HepG2 (cell line): ENCODE measurements around the gene ADCY9. TPM values are rescaled to one million over a fixed set of nuclear protein-coding genes. Genes with fewer than 3 reads are reported as not detected.

Source experiments
- ATAC-seq: fragments of 200-7000 bp; cut with Tn5 transposase; 3 replicates; pipeline ENCODE4 v1.9.1; 2020; ENCODE audit warnings: mild to moderate bottlenecking, moderate library complexity
- BruUV-seq: library from RNA; stranded (reverse); fragments of 400-500 nt; replicated peaks from 2 replicates; lab custom pipeline; 2021; lab: Mats Ljungman, UMichigan
- CTCF ChIA-PET: fragments of 300-600 bp; formaldehyde crosslinking; extraction: SDS; loops from one replicate; lab custom pipeline; 2021; ENCODE audit warnings: low total read pairs, inconsistent platforms, low intra/inter-chr PET ratio; lab: Yijun Ruan, JAX
- POLR2A ChIA-PET: fragments of 350-600 bp; sonication (Branson Sonifier 250); formaldehyde crosslinking; loops from one replicate; lab custom pipeline; 2020; ENCODE audit warnings: antibody characterized with exemption, inconsistent platforms; lab: Yijun Ruan, JAX
- DNase-seq: peaks from one replicate; pipeline ENCODE4 v3.0.0-alpha.2; 2015; ENCODE audit warnings: low spot score
- FAIRE-seq: peaks from 3 replicates; lab custom pipeline; 2011; peaks lifted over from hg19 to GRCh38; lab: Jason Lieb, UNC
- H2AFZ ChIP-seq: one replicate; pipeline ENCODE4 v1.6.1; 2011; ENCODE audit warnings: low read length, inconsistent platforms
- H3K27ac ChIP-seq: fragments of 300-600 bp; 3 replicates; pipeline ENCODE4 v1.8.0; 2011; ENCODE audit warnings: mixed run types, mild to moderate bottlenecking, mixed read lengths, low read length, inconsistent platforms; ENCODE audit not compliant: insufficient read depth; ENCODE audit errors: extremely low read length
- H3K27me3 ChIP-seq, 2 experiments: fragments of 200-600 bp in 1 of 2; 2 replicates in 1 of 2; 3 replicates in 1 of 2; pipeline versions ENCODE4 v1.6.0 to v1.8.0; 2011; ENCODE audit warnings: low read length in 2 of 2, mild to moderate bottlenecking in 2 of 2, moderate library complexity in 2 of 2, inconsistent platforms in 1 of 2; ENCODE audit not compliant: insufficient read depth in 2 of 2, control insufficient read depth in 1 of 2
- H3K36me3 ChIP-seq, 2 experiments: fragments of 200-600 bp in 1 of 2; replicated peaks in 1 of 2; 2 replicates in 1 of 2; 3 replicates in 1 of 2; pipeline versions ENCODE4 v1.5.1 to v1.8.0; 2011; ENCODE audit warnings: low read length in 2 of 2, inconsistent platforms in 1 of 2; ENCODE audit not compliant: insufficient read depth in 2 of 2, control insufficient read depth in 1 of 2
- H3K4me1 ChIP-seq: 2 replicates; pipeline ENCODE4 v1.5.1; 2012; ENCODE audit warnings: low read length, inconsistent platforms; ENCODE audit not compliant: insufficient read depth
- H3K4me2 ChIP-seq: 2 replicates; pipeline ENCODE4 v1.6.0; 2011; ENCODE audit warnings: low read depth, low read length, inconsistent platforms
- H3K4me3 ChIP-seq, 3 experiments: fragments of 200-600 bp in 1 of 3; sonication (generic), shearing (Covaris generic) in 1 of 3; replicated peaks in 1 of 3; 2 replicates each; pipeline ENCODE4 v1.5.1; 2011 to 2016; ENCODE audit warnings: low read length in 3 of 3, inconsistent platforms in 2 of 3, low read depth in 2 of 3, mild to moderate bottlenecking in 2 of 3, control low read depth in 1 of 3, mixed read lengths in 1 of 3; ENCODE audit not compliant: insufficient read depth in 1 of 3
- H3K79me2 ChIP-seq: one replicate; pipeline ENCODE4 v1.6.1; 2011; ENCODE audit warnings: low read length, inconsistent platforms; ENCODE audit not compliant: insufficient read depth
- H3K9ac ChIP-seq: 2 replicates; pipeline ENCODE4 v1.6.0; 2011; ENCODE audit warnings: mild to moderate bottlenecking, low read depth, low read length, inconsistent platforms; ENCODE audit not compliant: insufficient read depth
- H3K9me3 ChIP-seq: 2 replicates; pipeline ENCODE4 v1.5.1; 2012; ENCODE audit warnings: mild to moderate bottlenecking, low read length
- H4K20me1 ChIP-seq: 2 replicates; pipeline ENCODE4 v1.6.0; 2011; ENCODE audit warnings: inconsistent platforms, mild to moderate bottlenecking, low read length, moderate library complexity; ENCODE audit not compliant: insufficient read depth
- ARNT ChIP-seq: fragments of 450-650 bp; IDR thresholded peaks from 2 replicates; pipeline ENCODE4 v1.6.1; 2017
- GATA4 ChIP-seq: sonication (generic); IDR thresholded peaks from 2 replicates; pipeline ENCODE4 v1.6.1; 2016; ENCODE audit warnings: antibody characterized with exemption, low read depth, borderline replicate concordance
- IKZF1 ChIP-seq: fragments of 450-650 bp; IDR thresholded peaks from 2 replicates; pipeline ENCODE4 v1.7.1; 2016
- LCORL ChIP-seq, 2 experiments: fragments of 450-650 bp in 1 of 2; sonication (generic) in 1 of 2; formaldehyde crosslinking in 1 of 2; IDR thresholded peaks; 2 replicates each; pipeline versions ENCODE4 v1.5.0 to v1.6.1; 2017 to 2020; ENCODE audit warnings: antibody characterized with exemption in 1 of 2, missing genetic modification reagents in 1 of 2
- SMAD1 ChIP-seq: sonication (generic); formaldehyde crosslinking; IDR thresholded peaks from 2 replicates; pipeline ENCODE4 v1.4.0; 2020; ENCODE audit warnings: missing genetic modification reagents, low read depth, mild to moderate bottlenecking, borderline replicate concordance
- SRF ChIP-seq: IDR thresholded peaks from 2 replicates; pipeline ENCODE4 v1.6.1; 2011; ENCODE audit warnings: mild to moderate bottlenecking, low read depth, low read length, moderate library complexity
- STAT5B ChIP-seq: sonication (generic); formaldehyde crosslinking; IDR thresholded peaks from 2 replicates; pipeline ENCODE4 v1.4.0; 2020; ENCODE audit warnings: missing genetic modification reagents
- TP53 ChIP-seq: sonication (generic); formaldehyde crosslinking; conservative IDR thresholded peaks from 2 replicates; pipeline ENCODE4 v1.4.0; 2020; ENCODE audit warnings: missing genetic modification reagents
- ZFAT ChIP-seq: sonication (generic); formaldehyde crosslinking; conservative IDR thresholded peaks from 2 replicates; pipeline ENCODE4 v1.8.1; 2023; ENCODE audit warnings: missing genetic modification reagents, inconsistent platforms
- ZNF501 ChIP-seq: sonication (generic); formaldehyde crosslinking; IDR thresholded peaks from 2 replicates; pipeline ENCODE4 v1.5.1; 2020; ENCODE audit warnings: mild to moderate bottlenecking, moderate library complexity, missing genetic modification reagents
- ZNF788 ChIP-seq: sonication (generic); formaldehyde crosslinking; IDR thresholded peaks from 2 replicates; pipeline ENCODE4 v1.5.0; 2020; ENCODE audit warnings: mild to moderate bottlenecking, missing genetic modification reagents, borderline replicate concordance
- ZSCAN31 ChIP-seq: sonication (generic); formaldehyde crosslinking; IDR thresholded peaks from 2 replicates; pipeline ENCODE4 v1.5.0; 2020; ENCODE audit warnings: low read depth, mild to moderate bottlenecking, missing genetic modification reagents
- WGBS: methylation state at CpG from one replicate; pipeline ENCODE4 v1.1.6; 2017; ENCODE audit warnings: low lambda C conversion rate; 5-methylcytosine and 5-hydroxymethylcytosine counted together
- in situ Hi-C: cut with HindIII; loops from 2 replicates; pipeline ENCODE4 v1.10.0; 2017; ENCODE audit warnings: low pct_unique_long_range_greater_than_20kb; ENCODE audit not compliant: extremely low pct_ligation_motif_present
- intact Hi-C: fragments of 100-400 bp; cut with micrococcal nuclease; formaldehyde crosslinking; loops from one replicate; pipeline ENCODE4 v1.10.0; 2022; ENCODE audit not compliant: unreplicated experiment
- polyA plus RNA-seq, 8 experiments: library from polyadenylated mRNA; depleted of rRNA in 3 of 8; stranded (reverse) in 7 of 8; unstranded in 1 of 8; fragments of >200 nt; fragmentation: Illumina TruSeq in 4 of 8; extraction: Trizol in 4 of 8; gene quantifications; 2 replicates each; pipeline versions ENCODE4 v1.2.1 to v1.2.3, GENCODE V29; 2011 to 2016; ENCODE audit warnings: low read depth in 4 of 8, missing spikeins in 1 of 8, mixed read lengths in 1 of 8; ENCODE audit not compliant: insufficient read depth in 1 of 8
- total RNA-seq, 5 experiments: library from RNA; depleted of rRNA; stranded (reverse); fragments of >200 nt; fragmentation: Illumina TruSeq; extraction: Trizol; gene quantifications; 2 replicates each; pipeline ENCODE4 v1.2.3, GENCODE V29; 2016; ENCODE audit warnings: low read depth in 1 of 5
- TF ChIP-seq, protein P1 (sequence below): IDR thresholded peaks from 2 replicates; pipeline ENCODE4 v1.6.1; 2012; ENCODE audit warnings: low read depth, low read length, improper control_type of control experiment
- TF ChIP-seq, protein P2 (sequence below): IDR thresholded peaks from 2 replicates; pipeline ENCODE4 v1.6.1; 2016; ENCODE audit warnings: low read depth, control low read depth
- TF ChIP-seq, protein P3 (sequence below): sonication (generic); formaldehyde crosslinking; IDR thresholded peaks from 2 replicates; pipeline ENCODE4 v1.8.0; 2022; ENCODE audit warnings: missing genetic modification reagents, mild to moderate bottlenecking, inconsistent platforms, borderline replicate concordance
- TF ChIP-seq, protein P4 (sequence below): sonication (generic); formaldehyde crosslinking; IDR thresholded peaks from 2 replicates; pipeline ENCODE4 v1.4.0; 2020; ENCODE audit warnings: low read depth, mild to moderate bottlenecking, missing genetic modification reagents

Gene ADCY9
- total and polyA plus RNA-seq, 2 of the 13 experiments (the other 11 are each of a cell fraction or from before 2014, with no cell fraction given), result 11.2 to 13.9 TPM

DNA sequence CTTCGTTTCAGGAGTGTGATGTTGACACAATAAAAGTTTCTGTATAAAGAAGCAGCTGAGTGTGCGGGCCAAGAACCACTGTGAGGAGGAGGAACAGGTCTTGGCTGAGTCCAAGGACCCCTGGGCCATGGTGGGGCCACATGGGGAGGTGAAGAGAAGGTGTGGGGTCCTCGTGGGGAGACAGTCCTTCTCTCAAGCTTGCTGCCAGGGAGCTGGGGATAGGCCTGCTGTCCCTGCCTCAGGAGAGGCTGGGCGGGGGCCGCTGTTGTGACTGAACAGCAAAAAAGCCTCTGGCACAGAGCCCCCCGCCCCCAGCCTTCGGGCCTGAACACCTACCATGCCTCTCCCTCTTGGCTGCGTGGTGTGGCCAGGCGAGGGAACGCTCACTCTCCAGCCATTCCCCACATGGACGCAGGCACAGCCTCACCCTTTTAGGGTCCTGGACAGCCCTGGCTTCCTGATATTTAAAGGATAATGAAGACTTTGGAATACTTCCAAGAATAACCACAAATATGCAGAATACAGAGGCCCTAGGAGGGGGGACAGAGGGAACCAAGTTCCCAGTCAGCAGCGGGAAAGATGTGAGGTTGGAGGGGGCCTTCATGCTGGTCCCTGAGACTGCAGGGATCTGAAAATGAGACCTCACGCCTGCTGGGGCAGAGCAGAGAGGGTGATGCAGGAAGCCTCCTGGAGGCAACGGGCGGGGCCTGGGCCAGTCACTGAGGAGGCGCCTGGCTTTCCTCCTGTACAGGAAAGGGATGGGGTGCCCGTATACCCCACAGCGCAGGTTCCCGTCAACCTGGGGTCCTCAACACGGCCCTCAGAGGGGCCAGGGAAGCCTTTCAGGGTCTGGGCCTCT lies 135.8 kb downstream of the ADCY9 start:
- Histone ChIP-seq H3K4me3 (no peak overlapping the region), H3K27me3 (no peaks in the 10 kb centered on the region), H3K27ac (no peak overlapping the region), H2AFZ (no peak overlapping the region), H3K9me3 (no peaks in the 10 kb centered on the region), H3K4me1 (no peaks in the 10 kb centered on the region), H3K4me2 (no peak overlapping the region), H3K79me2 (no peaks in the 10 kb centered on the region), H4K20me1 (no peaks in the 10 kb centered on the region), H3K36me3 (peaks cover 20 to 53% of the 10 kb centered on the region in 2 experiments), H3K9ac (no peak overlapping the region)
- intact Hi-C loops, result no loop called here
- DNase-seq (no peak), FAIRE-seq (no peak), ATAC-seq (no peak)
- 95% methylated on average over 14 of the region's 20 CpGs for WGBS
- ChIA-PET POLR2A (no interaction called here), CTCF (no interaction called here)
- TF ChIP-seq, protein P1, sequence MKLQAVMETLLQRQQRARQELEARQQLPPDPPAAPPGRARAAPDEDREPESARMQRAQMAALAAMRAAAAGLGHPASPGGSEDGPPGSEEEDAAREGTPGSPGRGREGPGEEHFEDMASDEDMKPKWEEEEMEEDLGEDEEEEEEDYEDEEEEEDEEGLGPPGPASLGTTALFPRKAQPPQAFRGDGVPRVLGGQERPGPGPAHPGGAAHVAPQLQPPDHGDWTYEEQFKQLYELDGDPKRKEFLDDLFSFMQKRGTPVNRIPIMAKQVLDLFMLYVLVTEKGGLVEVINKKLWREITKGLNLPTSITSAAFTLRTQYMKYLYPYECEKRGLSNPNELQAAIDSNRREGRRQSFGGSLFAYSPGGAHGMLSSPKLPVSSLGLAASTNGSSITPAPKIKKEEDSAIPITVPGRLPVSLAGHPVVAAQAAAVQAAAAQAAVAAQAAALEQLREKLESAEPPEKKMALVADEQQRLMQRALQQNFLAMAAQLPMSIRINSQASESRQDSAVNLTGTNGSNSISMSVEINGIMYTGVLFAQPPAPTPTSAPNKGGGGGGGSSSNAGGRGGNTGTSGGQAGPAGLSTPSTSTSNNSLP, result no peak
- TF ChIP-seq ZNF788 (CRISPR knock-in tag) (no peak), IKZF1 (no peak), ZNF501 (CRISPR knock-in tag) (no peak), GATA4 (no peak), ZSCAN31 (CRISPR knock-in tag) (no peak), ARNT (no peak), LCORL (IDR thresholded peaks at IDR 0.05) (no peak), LCORL (CRISPR knock-in tag; IDR thresholded peaks at IDR 0.05) (no peak), SRF (no peak), SMAD1 (no peak), ZFAT (no peak), TP53 (no peak), STAT5B (CRISPR knock-in tag) (no peak)
- TF ChIP-seq, protein P2, sequence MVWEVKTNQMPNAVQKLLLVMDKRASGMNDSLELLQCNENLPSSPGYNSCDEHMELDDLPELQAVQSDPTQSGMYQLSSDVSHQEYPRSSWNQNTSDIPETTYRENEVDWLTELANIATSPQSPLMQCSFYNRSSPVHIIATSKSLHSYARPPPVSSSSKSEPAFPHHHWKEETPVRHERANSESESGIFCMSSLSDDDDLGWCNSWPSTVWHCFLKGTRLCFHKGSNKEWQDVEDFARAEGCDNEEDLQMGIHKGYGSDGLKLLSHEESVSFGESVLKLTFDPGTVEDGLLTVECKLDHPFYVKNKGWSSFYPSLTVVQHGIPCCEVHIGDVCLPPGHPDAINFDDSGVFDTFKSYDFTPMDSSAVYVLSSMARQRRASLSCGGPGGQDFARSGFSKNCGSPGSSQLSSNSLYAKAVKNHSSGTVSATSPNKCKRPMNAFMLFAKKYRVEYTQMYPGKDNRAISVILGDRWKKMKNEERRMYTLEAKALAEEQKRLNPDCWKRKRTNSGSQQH (CRISPR knock-in tag), result no peak
- TF ChIP-seq, protein P3, sequence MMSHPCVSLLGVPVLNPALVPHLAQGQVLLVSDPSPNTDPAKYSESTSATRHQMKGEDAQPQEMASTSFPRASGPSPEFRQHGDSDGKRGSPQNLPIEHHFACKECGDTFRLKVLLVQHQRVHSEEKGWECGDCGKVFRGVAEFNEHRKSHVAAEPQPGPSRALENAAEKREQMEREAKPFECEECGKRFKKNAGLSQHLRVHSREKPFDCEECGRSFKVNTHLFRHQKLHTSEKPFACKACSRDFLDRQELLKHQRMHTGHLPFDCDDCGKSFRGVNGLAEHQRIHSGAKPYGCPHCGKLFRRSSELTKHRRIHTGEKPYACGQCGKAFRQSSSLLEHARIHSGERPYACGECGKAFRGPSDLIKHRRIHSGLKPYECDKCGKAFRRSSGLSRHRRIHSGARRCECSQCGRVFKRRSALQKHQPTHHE (CRISPR knock-in tag), result no peak
- TF ChIP-seq, protein P4, sequence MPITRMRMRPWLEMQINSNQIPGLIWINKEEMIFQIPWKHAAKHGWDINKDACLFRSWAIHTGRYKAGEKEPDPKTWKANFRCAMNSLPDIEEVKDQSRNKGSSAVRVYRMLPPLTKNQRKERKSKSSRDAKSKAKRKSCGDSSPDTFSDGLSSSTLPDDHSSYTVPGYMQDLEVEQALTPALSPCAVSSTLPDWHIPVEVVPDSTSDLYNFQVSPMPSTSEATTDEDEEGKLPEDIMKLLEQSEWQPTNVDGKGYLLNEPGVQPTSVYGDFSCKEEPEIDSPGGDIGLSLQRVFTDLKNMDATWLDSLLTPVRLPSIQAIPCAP, result no peak
- BruUV-seq, result no TSS peak
- in situ Hi-C loops, result no loop called here
